A673 (cell line): ENCODE measurements around the gene WDR38. TPM values are rescaled to one million over a fixed set of nuclear protein-coding genes. Genes with fewer than 3 reads are reported as not detected.

Experiments
- BruUV-seq: library from RNA; stranded (reverse); fragments of 400-500 nt; replicated peaks from 2 replicates; lab custom pipeline; 2021; lab: Mats Ljungman, UMichigan
- CTCF ChIA-PET: fragments of 300-600 bp; sonication (Branson Sonifier 250); formaldehyde crosslinking; loops from one replicate; lab custom pipeline; 2022; ENCODE audit warnings: antibody characterized with exemption; lab: Charles Lee
- POLR2A ChIA-PET: fragments of 300-600 bp; sonication (Branson Sonifier 250); formaldehyde crosslinking; loops from one replicate; lab custom pipeline; 2022; ENCODE audit warnings: antibody characterized with exemption; ENCODE audit not compliant: low non-redundant PET; lab: Charles Lee
- DNase-seq: peaks from one replicate; pipeline ENCODE4 v3.0.0-alpha.2; 2015; ENCODE audit warnings: low spot score
- H3K27ac ChIP-seq: fragments of 200-600 bp; sonication (generic); 2 replicates; pipeline ENCODE4 v1.5.1; 2016; ENCODE audit warnings: mixed run types, low read depth, mild to moderate bottlenecking, mixed read lengths, antibody characterized with exemption, low read length; ENCODE audit not compliant: poor library complexity, severe bottlenecking
- H3K27me3 ChIP-seq: fragments of 200-600 bp; sonication (generic); replicated peaks from 2 replicates; pipeline ENCODE4 v1.6.1; 2017; ENCODE audit warnings: mixed run types, low read depth, mild to moderate bottlenecking, mixed read lengths, antibody characterized with exemption, low read length; ENCODE audit not compliant: insufficient read depth, poor library complexity
- H3K36me3 ChIP-seq: fragments of 200-600 bp; sonication (generic); 2 replicates; pipeline ENCODE4 v1.6.1; 2016; ENCODE audit warnings: mixed run types, mild to moderate bottlenecking, mixed read lengths, antibody characterized with exemption, low read length; ENCODE audit not compliant: insufficient read depth, poor library complexity, severe bottlenecking
- H3K4me1 ChIP-seq: fragments of 200-600 bp; sonication (generic); 2 replicates; pipeline ENCODE4 v1.6.1; 2017; ENCODE audit warnings: mixed run types, mild to moderate bottlenecking, mixed read lengths, antibody characterized with exemption, low read length; ENCODE audit not compliant: insufficient read depth, poor library complexity, severe bottlenecking
- H3K4me3 ChIP-seq: fragments of 200-600 bp; sonication (generic); 2 replicates; pipeline ENCODE4 v1.5.1; 2016; ENCODE audit warnings: low read depth, mixed run types, mild to moderate bottlenecking, mixed read lengths, low read length; ENCODE audit not compliant: poor library complexity, severe bottlenecking
- H3K9me3 ChIP-seq: fragments of 200-600 bp; sonication (generic); 2 replicates; pipeline ENCODE4 v1.6.1; 2016; ENCODE audit warnings: mixed run types, low read depth, mild to moderate bottlenecking, mixed read lengths, antibody characterized with exemption, low read length; ENCODE audit not compliant: poor library complexity, severe bottlenecking
- CTCF ChIP-seq: fragments of 300-800, 200-600 bp; sonication (generic); conservative IDR thresholded peaks from 2 replicates; pipeline ENCODE4 v1.5.1; 2017; ENCODE audit warnings: low read depth, mild to moderate bottlenecking, antibody characterized with exemption, low read length, moderate library complexity, mixed read lengths
- EZH2 ChIP-seq: fragments of 200-600 bp; sonication (generic); IDR thresholded peaks from 2 replicates; pipeline ENCODE4 v1.6.1; 2017; ENCODE audit warnings: borderline replicate concordance, low read depth, mild to moderate bottlenecking, mixed read lengths, antibody characterized with exemption, low read length; ENCODE audit not compliant: poor library complexity, severe bottlenecking
- intact Hi-C: fragments of 100-400 bp; cut with micrococcal nuclease; formaldehyde crosslinking; loops from one replicate; pipeline ENCODE4 v1.10.0; 2022; ENCODE audit not compliant: unreplicated experiment
- total RNA-seq: library from RNA; stranded (reverse); gene quantifications from 2 replicates; pipeline ENCODE4 v1.2.3, GENCODE V29; 2021

The WDR38 gene
- total RNA-seq, 1 experiment from 2014 or later = not detected

GRCh38 chr9:124854161-124854560 lies 901 bp downstream of the WDR38 start:
- no peak for DNase-seq
- Histone ChIP-seq H3K4me3 (no peak overlapping the region), H3K4me1 (peaks cover 10% of the 10 kb centered on the region), H3K36me3 (peaks cover 27% of the 10 kb centered on the region), H3K27me3 (no peaks in the 10 kb centered on the region), H3K9me3 (no peaks in the 10 kb centered on the region), H3K27ac (no peak overlapping the region)
- TF ChIP-seq CTCF (no peak), EZH2 (no peak)
- POLR2A ChIA-PET = no interaction called here
- CTCF ChIA-PET = interaction anchor here (0.6 to 3.0 kb wide), 4 partner anchors 8 to 1632 kb away, joined by 3 to 58 read pairs (median 3); partner anchors contain the start of gene NR6A1
- intact Hi-C loops = loop anchor here (5.0 to 10.0 kb wide), 4 partner anchors 237 to 521 kb away; partner anchors contain the start of genes PSMB7 and SCAI
- BruUV-seq = no TSS peak

GRCh38 chr9:124854822-124855221 lies 1.6 kb downstream of the WDR38 start:
- Histone ChIP-seq H3K27ac (peak overlapping the region; percentile 45), H3K9me3 (no peaks in the 10 kb centered on the region), H3K4me3 (no peak overlapping the region), H3K27me3 (no peaks in the 10 kb centered on the region), H3K4me1 (peaks cover 17% of the 10 kb centered on the region), H3K36me3 (peaks cover 33% of the 10 kb centered on the region)
- BruUV-seq = no TSS peak
- ChIA-PET CTCF (interaction anchor here (0.6 kb wide), 1 partner anchor 9 kb away, joined by 3 read pairs; no protein-coding TSS in a partner anchor), POLR2A (interaction anchor here (0.6 kb wide), 2 partner anchors 23 to 278 kb away, joined by 5 to 8 read pairs; no protein-coding TSS in a partner anchor)
- TF ChIP-seq EZH2 = no peak
- TF ChIP-seq CTCF = no peak
- intact Hi-C loops = loop anchor here (5.0 to 10.0 kb wide), 4 partner anchors 238 to 520 kb away; partner anchors contain the start of genes PSMB7 and SCAI
- DNase-seq = no peak

- Histone ChIP-seq H3K4me1 (peaks cover 24% of the 10 kb centered on the region), H3K9me3 (no peaks in the 10 kb centered on the region), H3K4me3 (no peak overlapping the region), H3K27ac (no peak overlapping the region), H3K27me3 (no peaks in the 10 kb centered on the region), H3K36me3 (peaks cover 40% of the 10 kb centered on the region)
- ChIA-PET POLR2A (no interaction called here), CTCF (no interaction called here)
- TF ChIP-seq EZH2 (no peak), CTCF (no peak)
- no peak for DNase-seq
- no TSS peak for BruUV-seq
- intact Hi-C loops = loop anchor here (10.0 kb wide), 3 partner anchors 289 to 519 kb away; partner anchors contain the start of genes PSMB7 and SCAI
Measured at GRCh38 chr9:124855566-124855943, 2.3 kb downstream of the WDR38 start.
